Lung (tissue), 12 donors: ENCODE results near the gene ZNF708. TPM values are rescaled to one million over a fixed set of nuclear protein-coding genes. Genes with fewer than 3 reads are reported as not detected.
"Not testable (repeated sequence)": the region's sequence is repeated elsewhere in the genome, so short reads cannot be mapped to it uniquely, and the experiment has no call there.

ENCODE experiments used
- ATAC-seq: fragments of 200-7000 bp; cut with Tn5 transposase; one replicate; pipeline ENCODE4 v1.9.1; 2020; ENCODE audit warnings: moderate number of reproducible peaks; ENCODE audit not compliant: insufficient read depth, low FRiP score
- DNase-seq, 3 donors: peaks; one replicate each; pipeline ENCODE4 v3.0.0-alpha.2; 2013 to 2017
- H3K27ac ChIP-seq, 2 donors: one replicate each; pipeline ENCODE4 v1.5.1; 2013; ENCODE audit warnings: mild to moderate bottlenecking in 2 of 2, moderate library complexity in 2 of 2, control low read depth in 1 of 2, inconsistent platforms in 1 of 2, low read depth in 1 of 2, low read length in 1 of 2
- H3K27me3 ChIP-seq, 3 donors: one replicate each; pipeline ENCODE4 v1.5.1; 2013; ENCODE audit warnings: low read length in 2 of 3; ENCODE audit not compliant: control insufficient read depth in 3 of 3, insufficient read depth in 3 of 3
- H3K36me3 ChIP-seq, 4 donors: one replicate each; pipeline ENCODE4 v1.5.1; 2013; ENCODE audit warnings: low read length in 4 of 4, mild to moderate bottlenecking in 1 of 4, moderate library complexity in 1 of 4; ENCODE audit not compliant: control insufficient read depth in 4 of 4, insufficient read depth in 4 of 4
- H3K4me1 ChIP-seq, 5 donors: one replicate each; pipeline ENCODE4 v1.5.1; 2013; ENCODE audit warnings: low read length in 5 of 5, mild to moderate bottlenecking in 2 of 5, moderate library complexity in 1 of 5; ENCODE audit not compliant: control insufficient read depth in 5 of 5, insufficient read depth in 5 of 5
- H3K4me3 ChIP-seq: one replicate; pipeline ENCODE4 v1.5.1; 2013; ENCODE audit warnings: mild to moderate bottlenecking, control low read depth, moderate library complexity
- H3K9ac ChIP-seq, 2 donors: one replicate each; pipeline ENCODE4 v1.5.1; 2013; ENCODE audit warnings: low read length in 2 of 2, control low read depth in 1 of 2; ENCODE audit not compliant: insufficient read depth in 1 of 2
- H3K9me3 ChIP-seq, 4 donors: one replicate each; pipeline ENCODE4 v1.5.1; 2013; ENCODE audit warnings: low read length in 3 of 4, mild to moderate bottlenecking in 1 of 4, moderate library complexity in 1 of 4; ENCODE audit not compliant: control insufficient read depth in 4 of 4, insufficient read depth in 3 of 4
- CTCF ChIP-seq: IDR thresholded peaks from 2 replicates; pipeline ENCODE4 v1.5.1; 2012; ENCODE audit warnings: mild to moderate bottlenecking; ENCODE audit errors: control extremely low read depth, extremely low read depth
- WGBS, 2 donors: extraction: QIAGEN DNeasy Blood & Tissue Kit; methylation state at CpG; one replicate each; pipeline ENCODE4 v1.1.7; 2013; 5-methylcytosine and 5-hydroxymethylcytosine counted together
- polyA plus RNA-seq, 2 donors: library from polyadenylated mRNA; stranded (reverse); fragments of 200-250 nt; gene quantifications; one replicate each; pipeline ENCODE4 v1.2.1, GENCODE V29; 2013
- total RNA-seq, 2 donors: library from RNA; depleted of rRNA in 1 of 2; stranded (reverse); fragments of >200 nt in 1 of 2; gene quantifications; one replicate each; pipeline ENCODE4 v1.2.1, GENCODE V29; 2014 to 2021
- donor health status: control.
- donor health status: control.
- donor health status: Bipolar disorder and iron deficiency.
- donor health status: healthy.
- donor health status: DM: yes; HTN: yes; CAD: no.

Gene ZNF708
- total and polyA plus RNA-seq, 4 donors: 2.6 to 34.0 (median 9.0) TPM

- DNase-seq (no peak), ATAC-seq (no peak)
- Histone ChIP-seq H3K27me3 (no peaks in the 10 kb centered on the region), H3K36me3 (peaks cover 0 to 7% (median 1%) of the 10 kb centered on the region in 4 donors), H3K4me1 (peaks cover 0 to 9% (median 0%) of the 10 kb centered on the region in 5 donors), H3K9ac (no peak overlapping the region), H3K9me3 (peaks cover 0 to 5% (median 0%) of the 10 kb centered on the region in 4 donors), H3K27ac (no peak overlapping the region), H3K4me3 (no peak overlapping the region)
- no peak for TF ChIP-seq CTCF
- 72 to 73% methylated on average over 1 of the region's 1 CpG for WGBS, 2 donors
Observed at GRCh38 chr19:21314676-21315075, 14.5 kb downstream of the ZNF708 start.

GRCh38 chr19:21312807-21313206 lies 16.4 kb downstream of the ZNF708 start:
- not testable (repeated sequence) for H3K27ac ChIP-seq, H3K27me3 ChIP-seq, DNase-seq, H3K4me1 ChIP-seq, H3K9ac ChIP-seq, H3K4me3 ChIP-seq, ATAC-seq, H3K9me3 ChIP-seq, H3K36me3 ChIP-seq
- WGBS, 2 donors: 98 to 100% methylated on average over 2 of the region's 2 CpGs

- no peaks in the 10 kb centered on the region for H3K27me3 ChIP-seq
- H3K27ac ChIP-seq: no peak overlapping the region
- H3K4me1 ChIP-seq: no peaks in the 10 kb centered on the region
- peaks cover 0 to 11% (median under 1%) of the 10 kb centered on the region in 4 donors for H3K9me3 ChIP-seq
- DNase-seq: no peak
- no peak for ATAC-seq
- no peak for TF ChIP-seq CTCF
- peaks cover 5 to 16% (median 12%) of the 10 kb centered on the region in 4 donors for H3K36me3 ChIP-seq
- H3K9ac ChIP-seq: no peak overlapping the region
- H3K4me3 ChIP-seq: no peak overlapping the region
- 78 to 93% methylated on average over 2 of the region's 2 CpGs for WGBS, 2 donors
Observed at GRCh38 chr19:21308773-21309172, 20.4 kb downstream of the ZNF708 start.

- Histone ChIP-seq H3K36me3 (peaks cover 5 to 17% (median 10%) of the 10 kb centered on the region in 4 donors), H3K9me3 (peaks cover 0 to 12% (median under 1%) of the 10 kb centered on the region in 4 donors)
- not testable (repeated sequence) for H3K4me1 ChIP-seq, H3K27ac ChIP-seq, H3K4me3 ChIP-seq, H3K9ac ChIP-seq, H3K27me3 ChIP-seq, ATAC-seq, DNase-seq
- WGBS, 2 donors: 97 to 99% methylated on average over 3 of the region's 3 CpGs
Observed at GRCh38 chr19:21306881-21307479, 22.2 kb downstream of the ZNF708 start.

GRCh38 chr19:21293768-21294167 lies 35.4 kb downstream of the ZNF708 start:
- not testable (repeated sequence) for H3K9ac ChIP-seq, DNase-seq, ATAC-seq, H3K4me1 ChIP-seq, H3K27ac ChIP-seq, H3K4me3 ChIP-seq, H3K27me3 ChIP-seq
- peaks cover 4 to 27% (median 23%) of the 10 kb centered on the region in 4 donors for H3K36me3 ChIP-seq
- WGBS, 2 donors: 94 to 100% methylated on average over 1 of the region's 1 CpG
- H3K9me3 ChIP-seq: peaks cover 2 to 11% (median 7%) of the 10 kb centered on the region in 4 donors
